T-cell (primary cell): ENCODE data around the gene MED12L. TPM values are rescaled to one million over a fixed set of nuclear protein-coding genes. Genes with fewer than 3 reads are reported as not detected.

Experiments used
- ATAC-seq, 4 experiments: fragments of 200-7000 bp in 3 of 4; fragments of 150-1000 bp in 1 of 4; cut with Tn5 transposase; replicated peaks in 1 of 4; 1 replicate in 3 of 4; 2 replicates in 1 of 4; pipeline ENCODE4 v1.10.0; 2021; ENCODE audit warnings: moderate library complexity in 3 of 4, mild to moderate bottlenecking in 2 of 4, moderate number of reproducible peaks in 1 of 4
- CTCF ChIA-PET, 2 donors: fragments of 300-600 bp; sonication (Branson Sonifier 250); formaldehyde crosslinking; loops; one replicate each; lab custom pipeline; 2022; ENCODE audit warnings: antibody characterized with exemption in 2 of 2; lab: Charles Lee
- POLR2A ChIA-PET, 2 donors: fragments of 300-600 bp; sonication (Branson Sonifier 250); formaldehyde crosslinking; loops; one replicate each; lab custom pipeline; 2022; ENCODE audit warnings: antibody characterized with exemption in 2 of 2; lab: Charles Lee
- DNase-seq, 35 experiments: peaks; one replicate each; pipeline versions ENCODE4 v3.0.0 to v3.0.0-alpha.2; 2013 to 2023
- H3K27ac ChIP-seq: one replicate; pipeline ENCODE4 v1.5.1; 2013; ENCODE audit warnings: low read length
- H3K27me3 ChIP-seq, 2 experiments: replicated peaks in 1 of 2; 1 replicate in 1 of 2; 2 replicates in 1 of 2; pipeline versions ENCODE4 v1.6.1 to v1.7.0; 2013; ENCODE audit warnings: low read length in 1 of 2, mixed read lengths in 1 of 2; ENCODE audit not compliant: control insufficient read depth in 2 of 2, insufficient read depth in 2 of 2; ENCODE audit errors: extremely low read depth in 1 of 2
- H3K36me3 ChIP-seq, 2 donors: 1 replicate in 1 of 2; 2 replicates in 1 of 2; pipeline versions ENCODE4 v1.6.1 to v1.7.0; 2013; ENCODE audit warnings: low read length in 1 of 2; ENCODE audit not compliant: control insufficient read depth in 2 of 2, insufficient read depth in 1 of 2; ENCODE audit errors: extremely low read depth in 1 of 2
- H3K4me1 ChIP-seq, 2 experiments: 1 replicate in 1 of 2; 2 replicates in 1 of 2; pipeline versions ENCODE4 v1.6.1 to v1.7.0; 2013; ENCODE audit warnings: low read length in 2 of 2, mixed read lengths in 1 of 2; ENCODE audit not compliant: insufficient read depth in 2 of 2, control insufficient read depth in 1 of 2; ENCODE audit errors: extremely low read depth in 1 of 2
- H3K4me3 ChIP-seq, 2 donors: 1 replicate in 1 of 2; 2 replicates in 1 of 2; pipeline versions ENCODE4 v1.5.1 to v1.7.0; 2013; ENCODE audit warnings: mild to moderate bottlenecking in 2 of 2, low read length in 1 of 2, moderate library complexity in 1 of 2; ENCODE audit not compliant: control insufficient read depth in 1 of 2; ENCODE audit errors: extremely low read depth in 1 of 2
- H3K9me3 ChIP-seq: 2 replicates; pipeline ENCODE4 v1.7.0; 2013
- H3K27ac Mint-ChIP-seq, 2 donors: one replicate each; pipeline ENCODE4 v1.8.0; 2020 to 2021; ENCODE audit warnings: mild to moderate bottlenecking in 2 of 2, mixed read lengths in 2 of 2
- H3K27me3 Mint-ChIP-seq, 2 donors: one replicate each; pipeline ENCODE4 v1.8.0; 2021 to 2022; ENCODE audit warnings: mixed read lengths in 2 of 2
- H3K36me3 Mint-ChIP-seq: one replicate; pipeline ENCODE4 v1.8.0; 2021; ENCODE audit warnings: mixed read lengths
- H3K4me1 Mint-ChIP-seq, 3 donors: one replicate each; pipeline ENCODE4 v1.8.0; 2020 to 2022; ENCODE audit warnings: mixed read lengths in 3 of 3, mild to moderate bottlenecking in 1 of 3
- H3K4me3 Mint-ChIP-seq, 3 donors: one replicate each; pipeline ENCODE4 v1.8.0; 2020 to 2022; ENCODE audit warnings: mild to moderate bottlenecking in 3 of 3, mixed read lengths in 3 of 3, moderate library complexity in 3 of 3
- H3K9me3 Mint-ChIP-seq, 3 donors: one replicate each; pipeline ENCODE4 v1.8.0; 2020 to 2022; ENCODE audit warnings: mixed read lengths in 3 of 3
- WGBS: methylation state at CpG from one replicate; pipeline ENCODE4 v1.1.5; 2013; ENCODE audit warnings: missing lambda C conversion rate; ENCODE audit not compliant: insufficient coverage; 5-methylcytosine and 5-hydroxymethylcytosine counted together
- total RNA-seq, 35 experiments: library from RNA in 6 of 35; stranded (reverse) in 6 of 35; fragments of 120-200 nt in 1 of 35; gene quantifications; one replicate each; pipeline versions ENCODE4 v1.2.1 to v1.2.4 and lab custom pipeline; 2013 to 2026

The MED12L gene
- total RNA-seq, 5 donors from 2014 or later (not counting 1 experiment from before 2014, with no cell fraction given), result 0.55 to 2.1 (median 0.66) TPM

GRCh38 chr3:151446002-151446340 is 360.5 kb downstream of the MED12L start:
- ChIA-PET POLR2A (interaction anchor here in 1 of 2 donors (0.6 kb wide), 1 partner anchor 658 kb away, joined by 3 read pairs; no protein-coding TSS in a partner anchor), CTCF (no interaction called here)
- ATAC-seq (no peak), DNase-seq (no peak)
- H3K36me3 ChIP-seq, result no peaks in the 10 kb centered on the region
- Mint-ChIP-seq H3K9me3 (peaks cover 0 to 5% (median 0%) of the 10 kb centered on the region in 3 donors), H3K27me3 (peaks cover 14 to 24% of the 10 kb centered on the region in 2 donors), H3K27ac (no peak overlapping the region), H3K4me1 (no peaks in the 10 kb centered on the region), H3K36me3 (no peaks in the 10 kb centered on the region), H3K4me3 (no peak overlapping the region)
- no peaks in the 10 kb centered on the region for H3K27me3 ChIP-seq
- 81% methylated on average over 3 of the region's 3 CpGs for WGBS
- no peak overlapping the region for H3K4me3 ChIP-seq
- no peaks in the 10 kb centered on the region for H3K9me3 ChIP-seq
- H3K4me1 ChIP-seq, result no peaks in the 10 kb centered on the region
- H3K27ac ChIP-seq, result no peak overlapping the region

- no CpG with 5 or more reads among the region's 1 CpG for WGBS
- no peak overlapping the region for H3K4me3 Mint-ChIP-seq
- POLR2A ChIA-PET, result no interaction called here
- CTCF ChIA-PET, result no interaction called here
- peaks cover 6 to 17% of the 10 kb centered on the region in 2 donors for H3K27me3 Mint-ChIP-seq
- no peaks in the 10 kb centered on the region for H3K36me3 ChIP-seq
- H3K9me3 Mint-ChIP-seq, result no peaks in the 10 kb centered on the region
- H3K9me3 ChIP-seq, result no peaks in the 10 kb centered on the region
- H3K27ac ChIP-seq, result no peak overlapping the region
- no peak overlapping the region for H3K27ac Mint-ChIP-seq
- DNase-seq, result no peak
- ATAC-seq, result no peak
- H3K4me1 ChIP-seq, result no peaks in the 10 kb centered on the region
- no peak overlapping the region for H3K4me3 ChIP-seq
- H3K27me3 ChIP-seq, result no peaks in the 10 kb centered on the region
- peaks cover 0 to 6% (median 3%) of the 10 kb centered on the region in 3 donors for H3K4me1 Mint-ChIP-seq
- no peaks in the 10 kb centered on the region for H3K36me3 Mint-ChIP-seq
Measured at GRCh38 chr3:151452368-151452767, 366.9 kb downstream of the MED12L start.

GRCh38 chr3:151452841-151453240 is 367.4 kb downstream of the MED12L start:
- Mint-ChIP-seq H3K9me3 (no peaks in the 10 kb centered on the region), H3K27ac (no peak overlapping the region), H3K4me1 (peaks cover 0 to 6% (median 3%) of the 10 kb centered on the region in 3 donors), H3K27me3 (peaks cover 6 to 18% of the 10 kb centered on the region in 2 donors), H3K4me3 (no peak overlapping the region), H3K36me3 (no peaks in the 10 kb centered on the region)
- 49% methylated on average over 2 of the region's 2 CpGs for WGBS
- H3K36me3 ChIP-seq, result no peaks in the 10 kb centered on the region
- H3K27ac ChIP-seq, result no peak overlapping the region
- POLR2A ChIA-PET, result no interaction called here
- H3K4me3 ChIP-seq, result no peak overlapping the region
- DNase-seq (no peak), ATAC-seq (no peak)
- no peaks in the 10 kb centered on the region for H3K27me3 ChIP-seq
- H3K9me3 ChIP-seq, result no peaks in the 10 kb centered on the region
- CTCF ChIA-PET, result interaction anchor here in 1 of 2 donors (1.4 kb wide), 1 partner anchor 10 kb away, joined by 3 read pairs; no protein-coding TSS in a partner anchor
- no peaks in the 10 kb centered on the region for H3K4me1 ChIP-seq

- Histone ChIP-seq H3K27ac (no peak overlapping the region), H3K36me3 (no peaks in the 10 kb centered on the region), H3K27me3 (peaks cover 0 to 5% of the 10 kb centered on the region in 2 experiments), H3K4me3 (no peak overlapping the region), H3K4me1 (peaks cover 0 to 5% of the 10 kb centered on the region in 2 experiments), H3K9me3 (no peaks in the 10 kb centered on the region)
- peaks cover 3 to 6% (median 5%) of the 10 kb centered on the region in 3 donors for H3K4me1 Mint-ChIP-seq
- no peak overlapping the region for H3K27ac Mint-ChIP-seq
- H3K27me3 Mint-ChIP-seq, result peaks cover 4 to 22% of the 10 kb centered on the region in 2 donors
- no peaks in the 10 kb centered on the region for H3K9me3 Mint-ChIP-seq
- H3K36me3 Mint-ChIP-seq, result no peaks in the 10 kb centered on the region
- POLR2A ChIA-PET, result no interaction called here
- ATAC-seq (no peak), DNase-seq (no peak)
- H3K4me3 Mint-ChIP-seq, result no peak overlapping the region
- WGBS, result no CpG with 5 or more reads among the region's 3 CpGs
- CTCF ChIA-PET, result interaction anchor here in 1 of 2 donors (0.6 kb wide), 1 partner anchor 12 kb away, joined by 3 read pairs; no protein-coding TSS in a partner anchor
Measured at GRCh38 chr3:151456065-151456464, 370.6 kb downstream of the MED12L start.

GRCh38 chr3:151459358-151459757 is 373.9 kb downstream of the MED12L start:
- H3K4me3 ChIP-seq, result no peak overlapping the region
- H3K27ac Mint-ChIP-seq, result no peak overlapping the region
- ChIA-PET CTCF (no interaction called here), POLR2A (no interaction called here)
- peaks cover 0 to 3% (median 3%) of the 10 kb centered on the region in 3 donors for H3K4me1 Mint-ChIP-seq
- no peak overlapping the region for H3K27ac ChIP-seq
- H3K9me3 ChIP-seq, result no peaks in the 10 kb centered on the region
- H3K4me3 Mint-ChIP-seq, result no peak overlapping the region
- H3K4me1 ChIP-seq, result peaks cover 0 to 6% of the 10 kb centered on the region in 2 experiments
- H3K27me3 ChIP-seq, result peaks cover 0 to 6% of the 10 kb centered on the region in 2 experiments
- no peaks in the 10 kb centered on the region for H3K36me3 ChIP-seq
- WGBS, result 75% methylated on average over 1 of the region's 3 CpGs
- no peaks in the 10 kb centered on the region for H3K36me3 Mint-ChIP-seq
- H3K9me3 Mint-ChIP-seq, result no peaks in the 10 kb centered on the region
- DNase-seq (no peak), ATAC-seq (no peak)
- H3K27me3 Mint-ChIP-seq, result peaks cover 10 to 30% of the 10 kb centered on the region in 2 donors

GRCh38 chr3:151460228-151460627 is 374.8 kb downstream of the MED12L start:
- no CpG with 5 or more reads among the region's 2 CpGs for WGBS
- H3K36me3 Mint-ChIP-seq, result no peaks in the 10 kb centered on the region
- ChIA-PET CTCF (interaction anchor here in 1 of 2 donors (0.7 kb wide), 3 partner anchors 8 to 133 kb away, joined by 3 to 5 read pairs (median 4); no protein-coding TSS in a partner anchor), POLR2A (no interaction called here)
- ATAC-seq (no peak), DNase-seq (no peak)
- peak overlapping the region in 1 of 3 donors; percentile 34 for H3K4me3 Mint-ChIP-seq
- no peaks in the 10 kb centered on the region for H3K9me3 ChIP-seq
- peaks cover 0 to 6% of the 10 kb centered on the region in 2 experiments for H3K27me3 ChIP-seq
- H3K4me3 ChIP-seq, result no peak overlapping the region
- H3K4me1 Mint-ChIP-seq, result peaks cover 0 to 3% (median 3%) of the 10 kb centered on the region in 3 donors
- no peaks in the 10 kb centered on the region for H3K36me3 ChIP-seq
- H3K27me3 Mint-ChIP-seq, result peaks cover 10 to 36% of the 10 kb centered on the region in 2 donors
- no peak overlapping the region for H3K27ac ChIP-seq
- no peak overlapping the region for H3K27ac Mint-ChIP-seq
- no peaks in the 10 kb centered on the region for H3K9me3 Mint-ChIP-seq
- H3K4me1 ChIP-seq, result peaks cover 0 to 6% of the 10 kb centered on the region in 2 experiments
